Measurements from ENCODE around the gene FEN1. TPM values are rescaled to one million over a fixed set of nuclear protein-coding genes. Genes with fewer than 3 reads are reported as not detected.
A peak's percentile ranks its signal among the peaks of the same experiment; 100 is the strongest.

Gene FEN1
- total and polyA plus RNA-seq, 2 of the 8 experiments (the other 6 are each of a cell fraction or from before 2014, with no cell fraction given): 52.6 to 86.1 TPM

- no peaks in the 10 kb centered on the region for H3K79me1 ChIP-seq (ENCODE audit: low read depth, low read length)
- no peaks in the 10 kb centered on the region for H3K9me3 ChIP-seq (ENCODE audit: insufficient read depth in 2 of 2, low read depth in 1 of 2, low read length in 1 of 2)
- no peak overlapping the region for H3K18ac ChIP-seq (ENCODE audit: extremely low read depth, low read length)
- ChIA-PET POLR2A (ENCODE audit: partially characterized antibody) (interaction anchor here (0.8 to 4.0 kb wide), 2 partner anchors 14 to 192 kb away, joined by 3 to 16 read pairs; no protein-coding TSS in a partner anchor), CTCF (ENCODE audit: partially characterized antibody) (interaction anchor here (1.2 to 7.2 kb wide), 7 partner anchors 10 to 25 kb away, joined by 3 to 52 read pairs (median 4); partner anchors contain the start of gene MYRF)
- 0 out of 2 replicates have a peak overlapping the region, but pooled peaks have one; percentile 39 for H2AK5ac ChIP-seq (ENCODE audit: low read depth, low read length)
- no peak overlapping the region for H4K8ac ChIP-seq (ENCODE audit: extremely low read depth, insufficient read depth, low read length)
- no peak overlapping the region for H3K4ac ChIP-seq (replicated peaks; ENCODE audit: insufficient read length, low read depth, low read length)
- H4K20me1 ChIP-seq (replicated peaks in 1 of 2; ENCODE audit: control insufficient read depth in 1 of 2, insufficient read depth in 2 of 2, low read length in 2 of 2): no peaks in the 10 kb centered on the region
- H2BK5ac ChIP-seq (ENCODE audit: low read depth, low read length): no peak overlapping the region
- H3K9ac ChIP-seq (replicated peaks in 1 of 4; ENCODE audit: extremely low read depth in 1 of 4, low read depth in 3 of 4, low read length in 3 of 4): no peak overlapping the region
- peaks cover 0 to 24% (median 12%) of the 10 kb centered on the region in 4 experiments; a peak in 6 of 7 replicates for H3K4me1 ChIP-seq (replicated peaks in 1 of 4; ENCODE audit: control insufficient read depth in 3 of 4, insufficient read depth in 4 of 4, low read length in 3 of 4)
- no peak overlapping the region for H2BK20ac ChIP-seq (ENCODE audit: low read length)
- no peak overlapping the region for H3K23ac ChIP-seq (ENCODE audit: insufficient read length)
- FAIRE-seq: no peak
- no peak for DNase-seq (ENCODE audit: low read depth in 1 of 2, low spot score in 2 of 2)
- H2BK15ac ChIP-seq (ENCODE audit: low read length): no peak overlapping the region
- H4K91ac ChIP-seq (replicated peaks; ENCODE audit: insufficient read length, low read length): peak overlapping the region; percentile 25
- H2BK120ac ChIP-seq (replicated peaks; ENCODE audit: low read depth, low read length): no peak overlapping the region
- 83% methylated on average over 7 of the region's 12 CpGs; no CpG with 5 or more reads in 1 of the 2 experiments for WGBS, 2 experiments (ENCODE audit: extremely low coverage in 1 of 2, insufficient coverage in 1 of 2, insufficient read length in 1 of 2, insufficient replicate concordance in 2 of 2, low coverage in 1 of 2, low lambda C conversion rate in 2 of 2, missing lambda C conversion rate in 1 of 2)
- H3K79me2 ChIP-seq (ENCODE audit: control insufficient read depth in 1 of 2, insufficient read depth in 2 of 2, low read length in 2 of 2): no peaks in the 10 kb centered on the region
- H3K27me3 ChIP-seq (replicated peaks in 1 of 4; ENCODE audit: control insufficient read depth in 3 of 4, extremely low read depth in 1 of 4, insufficient read depth in 3 of 4, low read length in 3 of 4): no peaks in the 10 kb centered on the region; a peak in 1 of 7 replicates
- H3K36me3 ChIP-seq (ENCODE audit: control insufficient read depth in 2 of 4, insufficient read depth in 4 of 4, low read length in 3 of 4): no peaks in the 10 kb centered on the region
- H3K4me2 ChIP-seq (ENCODE audit: insufficient read depth in 1 of 2, low read depth in 2 of 2, low read length in 2 of 2): no peak overlapping the region
- H3K4me3 ChIP-seq (ENCODE audit: extremely low read depth in 1 of 4, insufficient read depth in 2 of 4, low read depth in 3 of 4, low read length in 4 of 4): no peak overlapping the region
- no peak overlapping the region for H2AFZ ChIP-seq (ENCODE audit: low read length)
- no peaks in the 10 kb centered on the region for H3K23me2 ChIP-seq (ENCODE audit: low read depth, low read length)
- 0 out of 2 replicates have a peak overlapping the region, but pooled peaks have one; percentile 84 for H2BK12ac ChIP-seq (ENCODE audit: low read depth, low read length)
- no peak overlapping the region for H3K27ac ChIP-seq (ENCODE audit: low read depth, low read length)
- H3K56ac ChIP-seq (replicated peaks; ENCODE audit: insufficient read length, low read depth, low read length): no peak overlapping the region
- H3K14ac ChIP-seq (ENCODE audit: insufficient read length): no peak overlapping the region
- no peak overlapping the region for H4K5ac ChIP-seq (ENCODE audit: insufficient read length, low read depth, low read length)
- TF ChIP-seq CHD2 (IDR thresholded peaks at IDR 0.05; ENCODE audit: low read length) (no peak), ZNF274 (IDR thresholded peaks at IDR 0.05; ENCODE audit: borderline replicate concordance, extremely low read depth, low read length) (no peak), CTBP2 (IDR thresholded peaks at IDR 0.05; ENCODE audit: borderline replicate concordance, insufficient read depth, insufficient read length, low read length) (no peak), TCF12 (IDR thresholded peaks at IDR 0.05; ENCODE audit: low read depth, low read length) (no peak), BACH1 (IDR thresholded peaks at IDR 0.05; ENCODE audit: low read length) (no peak), MAX (IDR thresholded peaks at IDR 0.05) (no peak), RAD21 (IDR thresholded peaks at IDR 0.05 in 1 of 2, conservative IDR thresholded peaks at IDR 0.05 in 1 of 2; ENCODE audit: low read depth in 2 of 2, low read length in 2 of 2) (no peak)
Observed at GRCh38 chr11:61774411-61774810, 18.3 kb upstream of the FEN1 start.
